Measurements from ENCODE around the gene NDFIP1. TPM values are rescaled to one million over a fixed set of nuclear protein-coding genes. Genes with fewer than 3 reads are reported as not detected.

The NDFIP1 gene
- total RNA-seq, 3 donors from 2014 or later: 45.7 to 53.2 (median 49.4) TPM

GRCh38 chr5:142117579-142118151 is 9.1 kb downstream of the NDFIP1 start:
- no peaks in the 10 kb centered on the region for H3K9me3 ChIP-seq
- no peak for DNase-seq
- TF ChIP-seq CTCF (IDR thresholded peaks at IDR 0.05): no peak
- ATAC-seq: no peak
- peaks cover 4% of the 10 kb centered on the region for H3K4me1 ChIP-seq (ENCODE audit: low read depth)
- H3K4me3 ChIP-seq: no peak overlapping the region
- intact Hi-C loops (cut with DNase I, micrococcal nuclease): no loop called here
- no peaks in the 10 kb centered on the region for H3K36me3 ChIP-seq (ENCODE audit: low read depth)

GRCh38 chr5:142118155-142118686 is 9.6 kb downstream of the NDFIP1 start:
- H3K4me3 ChIP-seq: no peak overlapping the region
- DNase-seq: no peak
- no peak for TF ChIP-seq CTCF (IDR thresholded peaks at IDR 0.05)
- no peaks in the 10 kb centered on the region for H3K9me3 ChIP-seq
- intact Hi-C loops (cut with DNase I, micrococcal nuclease): no loop called here
- peaks cover 4% of the 10 kb centered on the region for H3K4me1 ChIP-seq (ENCODE audit: low read depth)
- no peak for ATAC-seq
- H3K36me3 ChIP-seq (ENCODE audit: low read depth): no peaks in the 10 kb centered on the region

- ATAC-seq (no peak), DNase-seq (no peak)
- H3K4me3 ChIP-seq: no peak overlapping the region
- no peaks in the 10 kb centered on the region for H3K9me3 ChIP-seq
- intact Hi-C loops (cut with DNase I, micrococcal nuclease): no loop called here
- peaks cover 4% of the 10 kb centered on the region for H3K4me1 ChIP-seq (ENCODE audit: low read depth)
- no peaks in the 10 kb centered on the region for H3K36me3 ChIP-seq (ENCODE audit: low read depth)
- no peak for TF ChIP-seq CTCF (IDR thresholded peaks at IDR 0.05)
These were observed 10.6 kb downstream of the NDFIP1 start for GRCh38 chr5:142119051-142119625.

GRCh38 chr5:142120247-142120935 is 11.8 kb downstream of the NDFIP1 start:
- DNase-seq: no peak
- ATAC-seq: no peak
- Histone ChIP-seq H3K9me3 (no peaks in the 10 kb centered on the region), H3K36me3 (ENCODE audit: low read depth) (no peaks in the 10 kb centered on the region), H3K4me1 (ENCODE audit: low read depth) (peaks cover 4% of the 10 kb centered on the region), H3K4me3 (no peak overlapping the region)
- TF ChIP-seq CTCF (IDR thresholded peaks at IDR 0.05): no peak
- intact Hi-C loops (cut with DNase I, micrococcal nuclease): no loop called here

- intact Hi-C loops (cut with DNase I, micrococcal nuclease): no loop called here
These were observed 13.5 kb downstream of the NDFIP1 start for GRCh38 chr5:142122121-142122520.

More at GRCh38 chr5:142122121-142122520, 13.5 kb downstream of the NDFIP1 start:
- H3K36me3 ChIP-seq (ENCODE audit: low read depth): no peaks in the 10 kb centered on the region
- no peak for DNase-seq
- no peak overlapping the region for H3K4me3 ChIP-seq
- H3K9me3 ChIP-seq: no peaks in the 10 kb centered on the region
- ATAC-seq: no peak
- H3K4me1 ChIP-seq (ENCODE audit: low read depth): peaks cover 4% of the 10 kb centered on the region
- TF ChIP-seq CTCF (IDR thresholded peaks at IDR 0.05): no peak

Measured in mucosa of descending colon (tissue), 3 donors.